Mesenchymal stem cell (in vitro differentiated cells and primary cell): Measurements from ENCODE around the gene STAG3.
"Not testable (repeated sequence)": the region's sequence is repeated elsewhere in the genome, so short reads cannot be mapped to it uniquely, and the experiment has no call there.

ENCODE experiments used
- DNase-seq: peaks from one replicate; pipeline ENCODE4 v3.0.0-alpha.2; 2013
- H2AFZ ChIP-seq: one replicate; pipeline ENCODE4 v1.6.1; 2013; ENCODE audit warnings: low read depth, mild to moderate bottlenecking, control low read depth, inconsistent platforms, low read length, moderate library complexity
- H2AK5ac ChIP-seq: 2 replicates; pipeline ENCODE4 v1.6.1; 2013; ENCODE audit warnings: low read length, moderate library complexity, mild to moderate bottlenecking, inconsistent platforms; ENCODE audit not compliant: severe bottlenecking
- H2BK120ac ChIP-seq: one replicate; pipeline ENCODE4 v1.6.1; 2013; ENCODE audit warnings: low read depth, mild to moderate bottlenecking, inconsistent platforms, low read length, moderate library complexity
- H2BK12ac ChIP-seq, 2 experiments: one replicate each; pipeline ENCODE4 v1.6.1; 2013; ENCODE audit warnings: inconsistent platforms in 2 of 2, low read length in 2 of 2, mild to moderate bottlenecking in 2 of 2, moderate library complexity in 2 of 2, control low read depth in 1 of 2
- H2BK15ac ChIP-seq: one replicate; pipeline ENCODE4 v1.6.1; 2013; ENCODE audit warnings: mild to moderate bottlenecking, low read depth, inconsistent platforms; ENCODE audit not compliant: poor library complexity, severe bottlenecking
- H2BK5ac ChIP-seq: 2 replicates; pipeline ENCODE4 v1.6.1; 2013; ENCODE audit warnings: low read depth, mild to moderate bottlenecking, low read length, control low read depth, inconsistent platforms; ENCODE audit not compliant: poor library complexity, severe bottlenecking
- H3K14ac ChIP-seq, 2 experiments: one replicate each; pipeline ENCODE4 v1.6.1; 2013; ENCODE audit warnings: inconsistent platforms in 2 of 2, low read length in 2 of 2, control low read depth in 1 of 2, mild to moderate bottlenecking in 1 of 2, moderate library complexity in 1 of 2
- H3K18ac ChIP-seq, 2 experiments: one replicate each; pipeline ENCODE4 v1.6.1; 2013; ENCODE audit warnings: inconsistent platforms in 2 of 2, low read length in 2 of 2, control low read depth in 1 of 2, low read depth in 1 of 2, mild to moderate bottlenecking in 1 of 2
- H3K23ac ChIP-seq, 2 experiments: one replicate each; pipeline ENCODE4 v1.6.1; 2013; ENCODE audit warnings: inconsistent platforms in 2 of 2, low read length in 2 of 2, mild to moderate bottlenecking in 2 of 2, moderate library complexity in 2 of 2, control low read depth in 1 of 2
- H3K27ac ChIP-seq: 2 replicates; pipeline ENCODE4 v1.5.1; 2013; ENCODE audit warnings: mild to moderate bottlenecking, moderate library complexity, low read length, control low read depth, inconsistent platforms; ENCODE audit not compliant: poor library complexity, severe bottlenecking
- H3K27me3 ChIP-seq, 2 experiments: 2 replicates each; pipeline versions ENCODE4 v1.6.1 to v1.7.0; 2013; ENCODE audit warnings: low read length in 2 of 2, mild to moderate bottlenecking in 2 of 2, moderate library complexity in 2 of 2, control low read depth in 1 of 2, inconsistent platforms in 1 of 2; ENCODE audit not compliant: control insufficient read depth in 1 of 2, insufficient read depth in 1 of 2
- H3K36me3 ChIP-seq, 2 experiments: 2 replicates each; pipeline versions ENCODE4 v1.6.1 to v1.7.0; 2013; ENCODE audit warnings: low read length in 2 of 2, control low read depth in 1 of 2, inconsistent platforms in 1 of 2, low read depth in 1 of 2, mild to moderate bottlenecking in 1 of 2; ENCODE audit not compliant: insufficient read depth in 2 of 2, control insufficient read depth in 1 of 2
- H3K4ac ChIP-seq, 2 experiments: one replicate each; pipeline ENCODE4 v1.6.1; 2013; ENCODE audit warnings: inconsistent platforms in 2 of 2, low read length in 2 of 2, mild to moderate bottlenecking in 2 of 2, moderate library complexity in 2 of 2, control low read depth in 1 of 2, low read depth in 1 of 2
- H3K4me1 ChIP-seq: 2 replicates; pipeline ENCODE4 v1.6.1; 2013; ENCODE audit warnings: low read depth, low read length, control low read depth; ENCODE audit not compliant: control insufficient read depth, insufficient read depth
- H3K4me2 ChIP-seq: 2 replicates; pipeline ENCODE4 v1.6.1; 2013; ENCODE audit warnings: low read length, mild to moderate bottlenecking, inconsistent platforms; ENCODE audit not compliant: poor library complexity, severe bottlenecking
- H3K4me3 ChIP-seq, 2 experiments: 2 replicates each; pipeline versions ENCODE4 v1.5.1 to v1.7.0; 2013; ENCODE audit warnings: low read length in 2 of 2, mild to moderate bottlenecking in 2 of 2, control low read depth in 1 of 2, low read depth in 1 of 2; ENCODE audit not compliant: insufficient read depth in 1 of 2
- H3K79me1 ChIP-seq: replicated peaks from 2 replicates; pipeline ENCODE4 v1.6.1; 2013; ENCODE audit warnings: mild to moderate bottlenecking, control low read depth, low read length, inconsistent platforms; ENCODE audit not compliant: poor library complexity, severe bottlenecking
- H3K9ac ChIP-seq: 2 replicates; pipeline ENCODE4 v1.7.0; 2013; ENCODE audit warnings: mild to moderate bottlenecking, low read length, moderate library complexity
- H3K9me3 ChIP-seq: 2 replicates; pipeline ENCODE4 v1.7.0; 2013; ENCODE audit warnings: mild to moderate bottlenecking, low read length; ENCODE audit not compliant: control insufficient read depth
- H4K8ac ChIP-seq: one replicate; pipeline ENCODE4 v1.6.1; 2013; ENCODE audit warnings: inconsistent platforms, mild to moderate bottlenecking, low read length, moderate library complexity
- H4K91ac ChIP-seq: one replicate; pipeline ENCODE4 v1.6.1; 2013; ENCODE audit warnings: mild to moderate bottlenecking, low read length, inconsistent platforms
- WGBS: methylation state at CpG from one replicate; pipeline ENCODE4 v1.1.7; 2013; ENCODE audit warnings: mixed read lengths; 5-methylcytosine and 5-hydroxymethylcytosine counted together

Gene STAG3

DNA sequence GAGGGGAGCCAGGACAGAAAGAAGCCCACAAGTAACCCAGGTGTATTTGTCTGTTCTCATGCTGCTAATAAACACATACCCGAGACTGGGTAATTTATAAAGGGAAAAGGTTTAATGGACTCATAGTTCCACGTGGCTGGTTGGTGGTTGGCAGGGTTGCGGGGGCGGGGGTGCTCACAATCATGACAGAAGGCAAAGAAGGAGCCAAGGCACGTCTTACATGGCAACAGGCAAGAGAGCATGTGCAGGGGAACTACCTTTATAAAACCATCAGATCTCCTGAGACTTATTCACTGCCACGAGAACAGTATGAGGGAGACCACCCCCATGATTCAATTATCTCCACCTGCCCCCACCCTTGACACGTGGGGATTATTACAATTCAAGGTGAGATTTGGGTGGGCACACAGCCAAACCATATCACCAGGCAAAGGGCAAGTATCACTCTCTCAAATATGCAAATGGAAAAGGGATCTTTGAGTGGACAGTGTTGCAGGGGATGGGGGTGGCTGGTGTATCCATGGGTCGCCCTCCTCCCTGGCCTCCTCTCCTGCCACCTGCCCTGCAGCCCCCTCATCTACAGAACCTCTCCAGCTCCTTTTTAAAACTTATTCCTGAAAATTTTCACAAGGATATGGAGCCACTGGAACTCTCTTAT lies 57.1 kb downstream of the STAG3 start:
- not testable (repeated sequence) for H3K27me3 ChIP-seq, H3K27ac ChIP-seq, H4K91ac ChIP-seq, H2BK15ac ChIP-seq, H3K4me3 ChIP-seq, H3K4me1 ChIP-seq, H3K18ac ChIP-seq, H3K9ac ChIP-seq, H2BK5ac ChIP-seq, H4K8ac ChIP-seq, H3K23ac ChIP-seq, H3K4me2 ChIP-seq, H3K4ac ChIP-seq, H2BK120ac ChIP-seq, H3K14ac ChIP-seq, H3K9me3 ChIP-seq, DNase-seq, H2BK12ac ChIP-seq, H2AK5ac ChIP-seq, H2AFZ ChIP-seq
- Histone ChIP-seq H3K79me1 (peaks cover 17% of the 10 kb centered on the region), H3K36me3 (peaks cover 4 to 14% of the 10 kb centered on the region in 2 experiments)
- 89% methylated on average over 6 of the region's 8 CpGs for WGBS

DNA sequence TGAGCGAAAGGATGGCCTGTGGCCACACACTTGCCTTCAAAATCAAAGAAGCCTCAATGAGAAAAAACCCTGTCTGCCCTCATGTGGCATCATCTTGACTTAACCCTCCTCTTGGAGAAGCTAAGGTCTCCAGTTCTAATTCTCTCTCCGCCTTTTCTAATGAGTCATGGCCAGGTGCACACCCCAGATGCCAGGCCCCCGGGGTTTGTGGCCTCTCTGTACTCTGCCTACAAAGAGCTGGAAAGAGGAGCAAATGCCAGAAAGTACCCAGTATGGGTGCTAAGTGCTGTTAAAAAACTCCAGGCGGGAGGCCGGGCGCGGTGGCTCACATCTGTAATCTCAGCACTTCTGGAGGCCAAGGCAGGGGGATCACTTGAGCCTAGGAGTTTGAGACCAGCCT lies 62.3 kb downstream of the STAG3 start:
- H3K79me1 ChIP-seq: peaks cover 16% of the 10 kb centered on the region
- H3K14ac ChIP-seq, H2BK5ac ChIP-seq, H3K4me2 ChIP-seq, H3K4me3 ChIP-seq, H3K23ac ChIP-seq, H4K91ac ChIP-seq, H2BK12ac ChIP-seq, H3K27me3 ChIP-seq, H4K8ac ChIP-seq, H2BK15ac ChIP-seq, H3K36me3 ChIP-seq, H3K9ac ChIP-seq, H3K4me1 ChIP-seq, H2AK5ac ChIP-seq, H3K18ac ChIP-seq, H2BK120ac ChIP-seq, H3K9me3 ChIP-seq, DNase-seq, H3K27ac ChIP-seq, H3K4ac ChIP-seq, H2AFZ ChIP-seq: not testable (repeated sequence)
- WGBS: 97% methylated on average over 7 of the region's 7 CpGs

DNA sequence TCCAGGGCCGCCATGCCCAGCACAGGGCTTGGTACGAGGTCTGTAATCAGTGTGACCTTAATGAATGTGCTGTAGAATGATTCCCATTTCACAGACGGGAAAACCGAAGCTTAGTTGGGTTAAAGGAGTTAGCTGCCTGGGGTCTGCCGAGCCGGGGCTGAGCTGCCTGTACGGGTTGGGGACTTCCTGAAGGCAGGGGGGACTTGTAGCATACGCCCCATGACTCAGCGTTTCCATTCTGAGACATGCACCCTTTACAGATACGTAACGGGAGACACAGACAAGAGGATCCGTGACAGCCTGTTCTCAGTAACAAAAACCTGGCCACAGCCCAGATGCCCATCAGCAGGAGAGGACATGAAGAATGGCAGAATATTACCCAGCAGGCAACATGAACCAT lies 65.7 kb downstream of the STAG3 start:
- not testable (repeated sequence) for H3K27me3 ChIP-seq, H3K4me2 ChIP-seq, H3K14ac ChIP-seq, H3K23ac ChIP-seq, H3K9ac ChIP-seq, H2AFZ ChIP-seq, H3K9me3 ChIP-seq, H3K4me3 ChIP-seq, H2AK5ac ChIP-seq, H3K4ac ChIP-seq, H4K91ac ChIP-seq, H2BK5ac ChIP-seq, H2BK15ac ChIP-seq, H4K8ac ChIP-seq, H2BK120ac ChIP-seq, H2BK12ac ChIP-seq, H3K36me3 ChIP-seq, H3K27ac ChIP-seq
- whole genome bisulfite sequencing: 85% methylated on average over 10 of the region's 12 CpGs
- Histone ChIP-seq H3K4me1 (peaks cover 16% of the 10 kb centered on the region), H3K79me1 (peaks cover 15% of the 10 kb centered on the region), H3K18ac (peak overlapping the region in 1 of 2 experiments; percentile 34)
- DNase-seq: peak; percentile 56

DNA sequence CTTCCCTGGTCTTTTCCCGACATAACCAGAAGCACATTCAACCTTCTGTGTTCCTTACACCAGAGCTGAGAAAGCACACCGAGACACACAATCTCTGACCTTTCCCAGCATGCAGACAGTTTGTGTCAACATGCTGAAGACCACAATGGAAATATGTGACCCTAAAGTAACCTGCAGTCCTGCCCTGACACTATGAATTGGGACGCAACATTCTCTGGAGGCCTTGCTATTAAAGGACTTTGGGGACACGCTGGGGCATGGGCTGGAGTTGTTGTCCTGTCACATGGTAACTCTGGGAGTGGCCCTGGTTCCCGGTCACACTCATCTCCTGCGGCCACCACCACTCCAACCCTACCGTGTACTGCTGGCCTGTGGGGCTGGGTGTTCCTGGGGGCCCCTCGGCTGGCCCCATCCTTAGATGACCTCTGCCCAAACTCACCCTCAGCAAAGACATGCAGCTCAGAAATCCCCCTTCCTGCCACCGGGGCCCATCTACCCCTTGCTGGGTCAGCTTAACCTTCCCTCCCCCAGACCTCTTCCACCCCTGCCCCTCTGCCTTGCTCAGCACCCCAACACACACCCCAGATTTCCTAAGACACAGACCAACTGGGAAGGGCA lies 67.4 kb downstream of the STAG3 start:
- H3K4me1 ChIP-seq: peaks cover 18% of the 10 kb centered on the region
- not testable (repeated sequence) for H2AK5ac ChIP-seq, H3K9ac ChIP-seq, H4K8ac ChIP-seq, H2BK120ac ChIP-seq, H3K27ac ChIP-seq, H2AFZ ChIP-seq, H3K36me3 ChIP-seq, H3K4me3 ChIP-seq, H3K23ac ChIP-seq, H2BK5ac ChIP-seq, H3K18ac ChIP-seq, H4K91ac ChIP-seq, H3K14ac ChIP-seq, H3K27me3 ChIP-seq, H2BK12ac ChIP-seq, H3K4me2 ChIP-seq, H2BK15ac ChIP-seq, H3K9me3 ChIP-seq, H3K4ac ChIP-seq
- WGBS: 75% methylated on average over 7 of the region's 9 CpGs
- H3K79me1 ChIP-seq: peaks cover 21% of the 10 kb centered on the region
- peak; percentile 42 for DNase-seq
